Activated gamma-delta T cell treated with Interleukin-2 at 50 U/mL for 16 hours (primary cell): ENCODE measurements around the gene GPSM1.

Source experiments
- DNase-seq: peaks from one replicate; pipeline ENCODE4 v3.0.0-alpha.2; 2020

Gene GPSM1

GRCh38 chr9:136379891-136380290 is 52.6 kb downstream of the GPSM1 start:
- no peak for DNase-seq

GRCh38 chr9:136380381-136380780 is 53.0 kb downstream of the GPSM1 start:
- no peak for DNase-seq

GRCh38 chr9:136381311-136381710 is 54.0 kb downstream of the GPSM1 start:
- DNase-seq: no peak

GRCh38 chr9:136381966-136382513 is 54.7 kb downstream of the GPSM1 start:
- DNase-seq: no peak

- DNase-seq: no peak
Measured at GRCh38 chr9:136383436-136383835, 56.1 kb downstream of the GPSM1 start.

GRCh38 chr9:136385015-136385414 is 57.7 kb downstream of the GPSM1 start:
- DNase-seq: peak; percentile 46

- DNase-seq: no peak
Measured at GRCh38 chr9:136386018-136386417, 58.7 kb downstream of the GPSM1 start.

- no peak for DNase-seq
Measured at GRCh38 chr9:136387217-136387616, 59.9 kb downstream of the GPSM1 start.

GRCh38 chr9:136389396-136389795 is 62.1 kb downstream of the GPSM1 start:
- no peak for DNase-seq

- no peak for DNase-seq
Measured at GRCh38 chr9:136391737-136392537, 64.6 kb downstream of the GPSM1 start.

GRCh38 chr9:136392538-136393449 is 65.5 kb downstream of the GPSM1 start:
- DNase-seq: no peak

GRCh38 chr9:136393531-136393930 is 66.2 kb downstream of the GPSM1 start:
- no peak for DNase-seq

GRCh38 chr9:136394312-136395019 is 67.1 kb downstream of the GPSM1 start:
- no peak for DNase-seq

- no peak for DNase-seq
Measured at GRCh38 chr9:136395020-136395340, 67.6 kb downstream of the GPSM1 start.

- DNase-seq: no peak
Measured at GRCh38 chr9:136395345-136396218, 68.2 kb downstream of the GPSM1 start.

GRCh38 chr9:136396219-136396515 is 68.8 kb downstream of the GPSM1 start:
- DNase-seq: no peak

GRCh38 chr9:136397643-136398042 is 70.3 kb downstream of the GPSM1 start:
- DNase-seq: no peak

- no peak for DNase-seq
Measured at GRCh38 chr9:136398286-136398685, 70.9 kb downstream of the GPSM1 start.

- DNase-seq: peak; percentile 20
Measured at GRCh38 chr9:136399176-136400037, 72.1 kb downstream of the GPSM1 start.

- DNase-seq: peak; percentile 83
Measured at GRCh38 chr9:136400038-136400834, 72.9 kb downstream of the GPSM1 start, which contains the start of gene SNAPC4. SNAPC4 (minus strand) TSS chr9:136400170; CDS start chr9:136398428, 1,742 bp downstream.
